GM21529 (cell line): ENCODE results near the gene EVI5.

Experiments used
- ATAC-seq: cut with Tn5 transposase; IDR thresholded peaks from one replicate; pipeline ENCODE4 v1.9.1; 2021; ENCODE audit not compliant: unreplicated experiment

The EVI5 gene

DNA sequence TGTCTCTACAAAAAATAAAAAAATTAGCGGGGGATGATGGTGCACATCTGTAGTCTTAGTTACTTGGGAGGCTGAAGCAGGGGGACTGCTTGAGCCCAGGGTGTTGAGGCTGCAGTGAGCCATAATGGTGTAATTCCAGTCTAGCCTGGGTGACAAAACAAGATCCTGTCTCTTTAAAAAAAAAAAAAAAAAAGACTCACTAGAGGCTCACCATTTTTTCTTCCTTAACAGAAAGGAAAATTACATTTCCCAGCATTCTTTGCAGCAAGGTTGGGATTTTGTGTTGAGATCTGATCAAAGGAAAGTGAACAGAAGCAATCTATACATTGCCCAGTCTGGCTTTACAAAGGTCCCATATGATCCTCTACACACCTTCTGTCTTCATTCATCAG lies 319.7 kb downstream of the EVI5 start:
- no peak for ATAC-seq

DNA sequence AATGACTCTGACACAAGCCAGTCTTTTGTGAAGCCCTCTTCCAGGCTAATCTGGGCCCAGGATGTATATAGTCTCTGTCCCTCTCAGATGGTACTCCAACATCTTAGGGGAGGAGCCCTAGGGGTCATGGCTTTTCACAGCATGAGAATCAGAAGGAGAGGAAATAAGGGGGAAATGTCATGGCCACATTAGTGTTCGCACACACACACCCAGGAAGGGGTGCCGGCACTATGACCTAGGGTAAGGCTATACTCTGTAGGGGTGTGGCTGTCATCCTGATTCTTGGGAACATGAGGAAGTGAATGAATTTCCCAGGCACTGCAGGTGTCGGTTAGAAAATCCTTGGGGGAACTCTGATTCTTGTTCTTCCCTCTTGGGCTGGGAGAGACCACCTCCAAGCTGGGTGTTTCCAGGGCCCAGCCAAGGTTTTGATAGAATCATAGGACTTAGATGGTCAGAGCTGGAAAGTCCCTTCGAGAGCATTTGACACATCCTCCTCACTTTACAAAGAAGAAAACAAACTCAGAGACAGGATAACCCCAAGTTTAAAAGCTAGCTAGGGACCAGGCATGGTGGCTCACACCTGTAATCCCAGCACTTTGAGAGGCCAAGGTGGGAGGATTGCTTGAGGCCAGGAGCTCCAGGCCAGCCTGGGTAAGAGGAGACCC lies 320.2 kb downstream of the EVI5 start:
- ATAC-seq, result no peak

DNA sequence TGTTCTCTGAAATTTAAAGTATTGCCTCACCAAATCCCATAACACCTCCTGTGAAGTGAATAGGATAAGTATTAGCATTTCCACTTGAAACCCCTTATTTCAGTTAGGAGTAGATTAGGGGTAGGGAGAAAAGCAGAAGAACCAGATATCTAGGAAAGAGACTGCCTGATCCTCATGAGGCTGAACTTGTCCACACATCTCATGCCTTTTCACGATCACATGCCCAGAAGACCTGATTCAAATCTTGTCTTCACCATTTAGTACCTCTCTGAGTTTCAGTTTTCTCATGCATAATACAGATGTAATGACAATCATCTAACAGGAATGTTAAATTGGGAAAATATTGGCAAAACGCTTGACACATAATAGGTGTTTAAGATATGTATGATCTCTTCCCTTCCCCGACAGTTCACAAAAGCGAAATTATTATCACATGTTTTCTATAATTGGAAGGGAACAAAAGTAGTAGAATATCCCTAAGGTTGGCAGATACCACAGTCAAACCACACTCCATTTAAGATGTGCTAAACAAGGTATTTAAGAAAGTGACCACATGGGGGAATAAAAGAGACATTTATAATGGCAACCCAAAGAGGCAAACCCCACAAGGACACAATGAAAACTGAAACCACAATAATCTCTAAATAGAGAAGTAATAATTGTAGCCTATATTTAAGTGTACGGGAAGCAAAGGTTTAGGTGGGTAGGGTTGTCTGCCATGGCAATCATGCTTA lies 323.4 kb downstream of the EVI5 start:
- peak; percentile 81 for ATAC-seq

DNA sequence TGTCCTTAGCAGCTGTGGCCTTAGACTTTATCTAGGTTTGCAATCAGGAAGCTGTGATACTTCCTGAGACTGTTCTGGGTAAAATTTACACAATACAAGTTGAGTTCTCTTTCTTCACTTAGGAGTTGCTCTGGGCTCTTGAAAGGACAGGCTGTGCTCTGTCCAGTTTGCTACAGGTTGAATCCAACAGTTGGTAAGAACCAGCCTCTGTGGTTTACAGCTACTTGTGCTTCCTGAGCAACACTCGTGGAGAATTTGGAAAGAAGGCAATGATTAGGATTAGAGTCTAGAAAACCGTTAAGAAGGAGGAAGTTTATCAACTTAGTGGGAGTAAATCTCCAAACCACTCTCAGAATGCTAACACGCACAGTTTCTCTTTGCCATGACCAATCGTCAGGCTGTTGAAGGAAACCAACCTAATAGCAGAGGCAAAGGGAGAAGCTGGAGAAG lies 325.0 kb downstream of the EVI5 start:
- no peak for ATAC-seq
